ENCODE data around the gene NCLN.

NCLN gene

DNA sequence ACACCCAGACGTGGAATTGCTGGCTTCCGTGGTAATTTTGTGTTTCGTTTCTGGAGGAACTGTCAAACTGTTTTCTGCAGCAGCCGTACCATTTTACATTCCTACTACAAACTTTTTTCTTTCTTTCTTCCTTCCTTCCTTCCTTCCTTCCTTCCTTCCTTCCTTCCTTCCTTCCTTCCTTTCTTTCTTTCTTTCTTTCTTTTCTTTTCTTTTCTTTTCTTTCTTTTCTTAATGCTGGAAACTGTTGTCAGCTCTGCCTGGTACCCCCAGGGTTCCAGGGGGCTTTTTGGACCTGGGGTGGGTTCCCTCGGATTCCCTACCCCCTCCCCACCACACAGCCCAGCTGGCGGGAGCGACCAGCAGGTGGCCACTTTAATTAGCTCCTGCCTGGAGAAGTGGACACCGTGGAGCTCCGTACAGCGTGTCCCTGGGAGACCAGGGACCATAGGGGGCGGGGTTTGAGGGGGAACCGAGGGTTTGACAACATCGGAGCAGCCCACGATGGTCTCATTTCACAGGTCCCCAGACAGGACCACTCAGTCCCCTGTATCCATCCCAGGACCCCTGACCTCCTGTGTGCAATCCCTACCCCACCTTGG, 63.1 kb downstream of the NCLN start:
- DNase-seq (ENCODE audit: low spot score in 2 of 2) = no peak
- no peaks in the 10 kb centered on the region for H3K4me1 ChIP-seq
- no peaks in the 10 kb centered on the region for H3K36me3 ChIP-seq (replicated peaks)
- no peak overlapping the region for H3K4me3 ChIP-seq
- 0 out of 2 replicates have a peak, but pooled peaks cover 3% of the 10 kb centered on the region for H3K9me3 ChIP-seq
- H3K27me3 ChIP-seq (ENCODE audit: low read depth) = no peaks in the 10 kb centered on the region
- in situ Hi-C loops (cut with MboI; ENCODE audit: low sequenced_read_pairs) = no loop called here

- 0 out of 2 replicates have a peak, but pooled peaks cover 3% of the 10 kb centered on the region for H3K9me3 ChIP-seq
- H3K4me1 ChIP-seq = no peaks in the 10 kb centered on the region
- no peak overlapping the region for H3K4me3 ChIP-seq
- H3K27me3 ChIP-seq (ENCODE audit: low read depth) = no peaks in the 10 kb centered on the region
- no peaks in the 10 kb centered on the region for H3K36me3 ChIP-seq (replicated peaks)
- in situ Hi-C loops (cut with MboI; ENCODE audit: low sequenced_read_pairs) = no loop called here
- peak in 1 of 2 experiments; percentile 69 for DNase-seq (ENCODE audit: low spot score in 2 of 2)
These were observed 63.7 kb downstream of the NCLN start for GRCh38 chr19:3249408-3249807.

DNA sequence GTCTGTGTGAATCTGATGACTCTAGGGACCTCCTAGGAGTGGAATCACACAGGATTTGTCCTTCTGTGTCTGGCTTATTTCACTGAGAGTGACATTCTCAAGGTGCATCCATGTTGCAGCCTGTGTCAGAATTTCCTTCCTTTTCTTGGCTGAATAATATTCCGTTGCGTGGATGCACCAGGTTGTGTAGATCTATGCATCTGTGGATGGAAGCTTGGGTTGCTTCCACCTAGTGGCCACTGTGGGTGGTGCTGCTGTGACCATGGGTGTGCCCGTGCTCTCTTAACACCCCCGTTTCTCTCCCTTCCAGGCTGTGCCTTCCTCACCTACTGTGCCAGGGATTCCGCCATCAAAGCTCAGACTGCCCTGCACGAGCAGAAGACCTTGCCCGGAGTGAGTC, 64.9 kb downstream of the NCLN start:
- no peaks in the 10 kb centered on the region for H3K27me3 ChIP-seq (ENCODE audit: low read depth)
- in situ Hi-C loops (cut with MboI; ENCODE audit: low sequenced_read_pairs) = no loop called here
- 0 out of 2 replicates have a peak, but pooled peaks cover 3% of the 10 kb centered on the region for H3K9me3 ChIP-seq
- no peaks in the 10 kb centered on the region for H3K4me1 ChIP-seq
- H3K36me3 ChIP-seq (replicated peaks) = no peaks in the 10 kb centered on the region
- peak in 1 of 2 experiments; percentile 54 for DNase-seq (ENCODE audit: low spot score in 2 of 2)
- no peak overlapping the region for H3K4me3 ChIP-seq

DNA sequence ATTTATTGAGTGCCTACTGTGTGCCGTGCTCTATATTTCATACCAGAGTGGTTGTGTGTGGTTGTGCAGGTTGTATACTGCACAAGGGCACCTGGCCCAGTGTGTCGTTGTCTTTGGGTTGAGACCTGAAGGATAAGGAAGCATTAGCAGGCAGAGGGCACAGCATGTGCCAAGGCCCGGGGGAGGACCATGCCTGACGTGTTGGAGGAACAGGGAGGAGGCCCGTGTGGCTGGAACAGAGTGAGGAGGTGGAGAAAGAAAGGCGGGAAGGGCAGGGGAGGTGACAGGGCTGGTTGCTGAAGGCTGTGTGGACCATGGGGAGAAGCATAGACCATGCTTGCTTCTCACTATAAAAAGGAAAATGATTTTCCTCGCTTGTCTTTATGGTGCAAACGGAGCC, 65.5 kb downstream of the NCLN start:
- H3K27me3 ChIP-seq (ENCODE audit: low read depth) = no peaks in the 10 kb centered on the region
- in situ Hi-C loops (cut with MboI; ENCODE audit: low sequenced_read_pairs) = no loop called here

GRCh38 chr19:3252650-3253049, 66.9 kb downstream of the NCLN start:
- in situ Hi-C loops (cut with MboI; ENCODE audit: low sequenced_read_pairs) = no loop called here
- Histone ChIP-seq H3K27me3 (ENCODE audit: low read depth) (no peaks in the 10 kb centered on the region), H3K36me3 (replicated peaks) (no peaks in the 10 kb centered on the region), H3K9me3 (0 out of 2 replicates have a peak, but pooled peaks cover 3% of the 10 kb centered on the region), H3K4me3 (no peak overlapping the region), H3K4me1 (no peaks in the 10 kb centered on the region)
- DNase-seq (ENCODE audit: low spot score in 2 of 2) = no peak

More for the DNA sequence above, 65.5 kb downstream of the NCLN start:
- Histone ChIP-seq H3K4me3 (no peak overlapping the region), H3K36me3 (replicated peaks) (no peaks in the 10 kb centered on the region), H3K9me3 (0 out of 2 replicates have a peak, but pooled peaks cover 3% of the 10 kb centered on the region), H3K4me1 (no peaks in the 10 kb centered on the region)
- DNase-seq (ENCODE audit: low spot score in 2 of 2) = no peak

- in situ Hi-C loops (cut with MboI; ENCODE audit: low sequenced_read_pairs) = no loop called here
- H3K36me3 ChIP-seq (replicated peaks) = no peaks in the 10 kb centered on the region
- H3K9me3 ChIP-seq = 0 out of 2 replicates have a peak, but pooled peaks cover 3% of the 10 kb centered on the region
- H3K27me3 ChIP-seq (ENCODE audit: low read depth) = no peaks in the 10 kb centered on the region
- H3K4me3 ChIP-seq = no peak overlapping the region
- DNase-seq (ENCODE audit: low spot score in 2 of 2) = no peak
- H3K4me1 ChIP-seq = no peaks in the 10 kb centered on the region
These were observed 67.5 kb downstream of the NCLN start for GRCh38 chr19:3253270-3253669.

GRCh38 chr19:3254520-3254919, 68.8 kb downstream of the NCLN start:
- in situ Hi-C loops (cut with MboI; ENCODE audit: low sequenced_read_pairs) = no loop called here
- Histone ChIP-seq H3K36me3 (replicated peaks) (no peaks in the 10 kb centered on the region), H3K27me3 (ENCODE audit: low read depth) (no peaks in the 10 kb centered on the region), H3K9me3 (0 out of 2 replicates have a peak, but pooled peaks cover 3% of the 10 kb centered on the region), H3K4me1 (no peaks in the 10 kb centered on the region), H3K4me3 (no peak overlapping the region)
- DNase-seq (ENCODE audit: low spot score in 2 of 2) = no peak

DNA sequence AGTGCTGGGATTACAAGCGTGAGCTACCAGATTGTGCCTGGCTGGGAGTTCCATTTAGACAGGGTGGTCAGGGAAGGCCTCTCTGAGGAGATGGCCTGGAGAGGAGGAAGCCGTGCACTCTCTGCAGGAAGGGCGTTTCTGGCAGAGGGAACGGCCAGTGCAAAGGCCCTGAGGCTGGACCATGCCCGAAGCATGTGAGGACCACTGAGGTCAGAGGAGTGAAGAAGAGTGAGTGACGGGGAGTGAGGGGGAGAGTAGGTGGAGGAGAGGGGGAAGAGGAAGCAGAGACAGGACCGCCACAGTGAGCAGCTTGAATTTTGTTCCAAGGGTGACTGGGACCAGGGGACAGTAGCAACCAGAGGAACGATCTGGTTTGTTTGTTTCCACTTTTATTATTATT, 71.3 kb downstream of the NCLN start:
- Histone ChIP-seq H3K4me3 (no peak overlapping the region), H3K27me3 (ENCODE audit: low read depth) (no peaks in the 10 kb centered on the region), H3K4me1 (no peaks in the 10 kb centered on the region), H3K9me3 (no peaks in the 10 kb centered on the region), H3K36me3 (replicated peaks) (no peaks in the 10 kb centered on the region)
- in situ Hi-C loops (cut with MboI; ENCODE audit: low sequenced_read_pairs) = no loop called here
- no peak for DNase-seq (ENCODE audit: low spot score in 2 of 2)

Measured in HAP-1 (cell line).